ENCODE measurements around the gene CLP1.
A peak's percentile ranks its signal among the peaks of the same experiment; 100 is the strongest.

The CLP1 gene

GRCh38 chr11:57643802-57644201 is 13.8 kb upstream of the CLP1 start:
- in situ Hi-C loops (cut with HindIII; ENCODE audit: low pct_ligation_motif_present, low sequenced_read_pairs), result loop anchor here (10.0 kb wide), 1 partner anchor 79 kb away; the partner anchor contains the start of gene UBE2L6
- no peak for DNase-seq
- peaks cover 20% of the 10 kb centered on the region for H3K27me3 ChIP-seq (replicated peaks)
- TF ChIP-seq, protein P1, sequence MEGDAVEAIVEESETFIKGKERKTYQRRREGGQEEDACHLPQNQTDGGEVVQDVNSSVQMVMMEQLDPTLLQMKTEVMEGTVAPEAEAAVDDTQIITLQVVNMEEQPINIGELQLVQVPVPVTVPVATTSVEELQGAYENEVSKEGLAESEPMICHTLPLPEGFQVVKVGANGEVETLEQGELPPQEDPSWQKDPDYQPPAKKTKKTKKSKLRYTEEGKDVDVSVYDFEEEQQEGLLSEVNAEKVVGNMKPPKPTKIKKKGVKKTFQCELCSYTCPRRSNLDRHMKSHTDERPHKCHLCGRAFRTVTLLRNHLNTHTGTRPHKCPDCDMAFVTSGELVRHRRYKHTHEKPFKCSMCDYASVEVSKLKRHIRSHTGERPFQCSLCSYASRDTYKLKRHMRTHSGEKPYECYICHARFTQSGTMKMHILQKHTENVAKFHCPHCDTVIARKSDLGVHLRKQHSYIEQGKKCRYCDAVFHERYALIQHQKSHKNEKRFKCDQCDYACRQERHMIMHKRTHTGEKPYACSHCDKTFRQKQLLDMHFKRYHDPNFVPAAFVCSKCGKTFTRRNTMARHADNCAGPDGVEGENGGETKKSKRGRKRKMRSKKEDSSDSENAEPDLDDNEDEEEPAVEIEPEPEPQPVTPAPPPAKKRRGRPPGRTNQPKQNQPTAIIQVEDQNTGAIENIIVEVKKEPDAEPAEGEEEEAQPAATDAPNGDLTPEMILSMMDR (IDR thresholded peaks at IDR 0.05; ENCODE audit: low read depth, low read length, missing control alignments), result no peak
- H3K4me3 ChIP-seq (ENCODE audit: low read depth, low read length), result no peak overlapping the region
- no peak overlapping the region for H3K27ac ChIP-seq
- no peaks in the 10 kb centered on the region for H3K36me3 ChIP-seq (replicated peaks)

DNA sequence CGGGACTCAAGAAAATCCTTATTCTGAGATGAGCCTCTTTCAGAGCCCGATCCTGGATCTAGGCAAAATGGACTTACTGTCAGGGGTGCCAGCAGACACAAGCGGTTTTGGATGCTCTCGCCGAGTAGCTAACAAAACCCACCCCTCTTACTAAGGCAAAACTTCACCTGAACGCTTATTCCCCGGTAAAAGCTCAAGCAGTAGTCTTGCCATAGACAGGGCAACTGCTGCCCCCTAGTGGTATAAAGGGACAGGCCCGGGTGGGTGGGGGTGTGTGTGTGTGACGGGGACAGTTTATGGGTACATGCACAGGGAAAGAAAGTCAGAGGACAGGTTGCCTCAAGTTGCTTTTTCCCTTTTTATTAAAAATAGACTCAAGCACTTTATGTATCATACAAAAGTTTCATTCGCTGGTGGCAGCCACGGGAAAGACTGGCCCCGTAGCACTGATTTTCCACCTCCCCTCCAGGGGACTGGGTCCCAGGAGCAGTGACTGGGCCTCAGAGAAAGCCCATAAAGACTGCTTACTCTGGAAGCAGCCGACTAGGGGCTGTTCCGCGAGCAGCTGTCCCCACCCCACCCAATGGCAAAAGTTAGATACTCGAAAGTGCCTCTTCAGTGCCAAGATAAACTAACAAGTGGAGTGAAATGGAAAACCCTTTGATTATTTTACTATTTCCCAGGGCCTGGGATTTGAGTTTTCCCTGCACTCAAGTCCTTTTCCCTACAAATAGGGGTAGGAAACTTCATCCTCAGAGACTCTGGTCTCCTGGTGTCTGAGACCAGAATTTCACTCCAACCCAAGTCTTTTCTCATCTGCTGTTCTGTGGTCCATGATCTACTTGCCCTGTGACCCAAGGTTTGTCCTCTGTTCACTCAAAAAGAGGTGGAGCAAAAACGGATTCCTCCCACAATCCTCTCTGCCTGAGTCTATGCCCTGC is 12.5 kb upstream of the CLP1 start:
- TF ChIP-seq, protein P1 (IDR thresholded peaks at IDR 0.05; ENCODE audit: low read depth, low read length, missing control alignments), result peak; percentile 92
- Histone ChIP-seq H3K4me3 (ENCODE audit: low read depth, low read length) (no peak overlapping the region), H3K27me3 (replicated peaks) (peaks cover 20% of the 10 kb centered on the region), H3K27ac (no peak overlapping the region), H3K36me3 (replicated peaks) (no peaks in the 10 kb centered on the region)
- in situ Hi-C loops (cut with HindIII; ENCODE audit: low pct_ligation_motif_present, low sequenced_read_pairs), result loop anchor here (10.0 kb wide), 1 partner anchor 80 kb away; the partner anchor contains the start of gene UBE2L6
- DNase-seq, result peak; percentile 62

GRCh38 chr11:57645689-57646085 is 11.9 kb upstream of the CLP1 start:
- Histone ChIP-seq H3K4me3 (ENCODE audit: low read depth, low read length) (no peak overlapping the region), H3K27ac (no peak overlapping the region), H3K36me3 (replicated peaks) (no peaks in the 10 kb centered on the region), H3K27me3 (replicated peaks) (peaks cover 20% of the 10 kb centered on the region)
- TF ChIP-seq, protein P1 (IDR thresholded peaks at IDR 0.05; ENCODE audit: low read depth, low read length, missing control alignments), result no peak
- no peak for DNase-seq
- in situ Hi-C loops (cut with HindIII; ENCODE audit: low pct_ligation_motif_present, low sequenced_read_pairs), result loop anchor here (10.0 kb wide), 1 partner anchor 81 kb away; the partner anchor contains the start of gene UBE2L6

GRCh38 chr11:57646194-57646798 is 11.3 kb upstream of the CLP1 start:
- no peak overlapping the region for H3K27ac ChIP-seq
- in situ Hi-C loops (cut with HindIII; ENCODE audit: low pct_ligation_motif_present, low sequenced_read_pairs), result loop anchor here (10.0 kb wide), 1 partner anchor 81 kb away; the partner anchor contains the start of gene UBE2L6
- H3K36me3 ChIP-seq (replicated peaks), result no peaks in the 10 kb centered on the region
- peaks cover 20% of the 10 kb centered on the region for H3K27me3 ChIP-seq (replicated peaks)
- no peak for DNase-seq
- TF ChIP-seq, protein P1 (IDR thresholded peaks at IDR 0.05; ENCODE audit: low read depth, low read length, missing control alignments), result no peak
- no peak overlapping the region for H3K4me3 ChIP-seq (ENCODE audit: low read depth, low read length)

- Histone ChIP-seq H3K4me3 (ENCODE audit: low read depth, low read length) (no peak overlapping the region), H3K27me3 (replicated peaks) (peaks cover 20% of the 10 kb centered on the region), H3K27ac (no peak overlapping the region), H3K36me3 (replicated peaks) (no peaks in the 10 kb centered on the region)
- in situ Hi-C loops (cut with HindIII; ENCODE audit: low pct_ligation_motif_present, low sequenced_read_pairs), result loop anchor here (10.0 kb wide), 1 partner anchor 82 kb away; the partner anchor contains the start of gene UBE2L6
- TF ChIP-seq, protein P1 (IDR thresholded peaks at IDR 0.05; ENCODE audit: low read depth, low read length, missing control alignments), result no peak
- DNase-seq, result no peak
These were observed 10.7 kb upstream of the CLP1 start for GRCh38 chr11:57646799-57647303.
